Brain microvascular endothelial cell (primary cell): Measurements from ENCODE around the gene HAUS7.

Source experiments
- DNase-seq: peaks from one replicate; pipeline ENCODE4 v3.0.0-alpha.2; 2020
- H3K27ac ChIP-seq: fragments of 250-450 bp; sonication (Bioruptor Pico); 2 replicates; pipeline ENCODE4 v1.5.1; 2020; ENCODE audit warnings: mild to moderate bottlenecking, moderate library complexity
- H3K27me3 ChIP-seq: fragments of 250-450 bp; sonication (Bioruptor Pico); replicated peaks from 2 replicates; pipeline ENCODE4 v1.5.1; 2020; ENCODE audit warnings: mild to moderate bottlenecking
- H3K36me3 ChIP-seq: fragments of 250-450 bp; sonication (Bioruptor Pico); replicated peaks from 2 replicates; pipeline ENCODE4 v1.5.1; 2020; ENCODE audit warnings: mild to moderate bottlenecking
- H3K4me3 ChIP-seq: 2 replicates; pipeline ENCODE4 v1.5.1; 2011; ENCODE audit warnings: low read depth, mild to moderate bottlenecking, control low read depth, low read length, moderate library complexity
- CTCF ChIP-seq: IDR thresholded peaks from 2 replicates; pipeline ENCODE4 v1.5.1; 2011; ENCODE audit warnings: low read depth, mild to moderate bottlenecking, moderate library complexity, low read length, control low read depth, inconsistent platforms; ENCODE audit errors: missing control alignments
- in situ Hi-C: cut with HindIII; loops from 2 replicates; pipeline ENCODE4 v1.10.0; 2017; ENCODE audit warnings: low sequenced_read_pairs, low pct_ligation_motif_present

HAUS7 gene

DNA sequence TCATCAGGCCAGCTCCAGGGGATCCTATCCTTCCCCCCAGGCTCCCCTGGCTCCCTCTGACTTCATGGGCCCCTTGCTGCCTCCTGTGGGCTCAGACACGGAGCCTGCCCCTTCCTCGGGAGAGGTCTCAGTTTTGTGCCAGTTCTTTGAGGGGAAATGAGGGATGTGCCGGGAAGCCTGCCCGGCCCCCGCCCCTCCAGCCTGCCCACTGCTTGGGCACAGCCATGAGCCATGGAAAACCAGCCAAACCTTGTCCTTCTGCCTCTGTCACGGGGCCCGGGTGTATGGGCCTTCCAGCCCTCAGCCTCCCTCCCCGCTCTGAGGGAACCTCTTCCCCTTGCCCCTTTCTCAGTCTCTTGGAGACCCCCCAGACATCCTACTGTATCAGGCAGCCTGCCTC, 31.2 kb upstream of the HAUS7 start:
- Histone ChIP-seq H3K27me3 (no peaks in the 10 kb centered on the region), H3K36me3 (peaks cover 3% of the 10 kb centered on the region), H3K27ac (no peak overlapping the region), H3K4me3 (no peak overlapping the region)
- in situ Hi-C loops = no loop called here
- no peak for DNase-seq
- TF ChIP-seq CTCF = no peak

- Histone ChIP-seq H3K27ac (no peak overlapping the region), H3K27me3 (no peaks in the 10 kb centered on the region), H3K4me3 (no peak overlapping the region), H3K36me3 (peaks cover 3% of the 10 kb centered on the region)
- no peak for DNase-seq
- in situ Hi-C loops = no loop called here
- TF ChIP-seq CTCF = no peak
These were observed 30.4 kb upstream of the HAUS7 start for GRCh38 chrX:153500676-153501280.

DNA sequence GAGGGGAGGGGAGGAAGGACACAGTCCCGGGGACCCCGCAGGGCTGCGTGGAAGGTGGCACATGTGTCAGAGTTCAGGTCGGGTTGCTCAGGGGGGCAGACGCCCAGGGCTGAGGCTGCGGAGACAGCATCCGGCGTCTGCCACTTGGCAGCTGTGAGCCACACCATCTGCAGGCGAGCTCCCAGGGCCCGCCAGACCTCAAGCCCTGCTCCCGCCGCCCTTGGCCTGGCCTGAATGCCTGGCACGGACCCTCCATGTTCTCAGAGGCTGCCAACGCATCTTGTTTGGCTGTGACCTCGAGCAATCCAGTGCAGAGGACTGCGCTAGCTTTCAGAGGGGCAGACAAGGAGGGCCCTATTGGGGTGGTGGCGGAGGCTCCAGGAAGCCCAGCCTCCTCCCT, 29.5 kb upstream of the HAUS7 start:
- H3K27me3 ChIP-seq = no peaks in the 10 kb centered on the region
- H3K27ac ChIP-seq = no peak overlapping the region
- in situ Hi-C loops = no loop called here
- TF ChIP-seq CTCF = no peak
- no peak for DNase-seq
- H3K4me3 ChIP-seq = peak overlapping the region; percentile 30
- peaks cover 3% of the 10 kb centered on the region for H3K36me3 ChIP-seq

- no peak for TF ChIP-seq CTCF
- H3K36me3 ChIP-seq = no peaks in the 10 kb centered on the region
- H3K27ac ChIP-seq = no peak overlapping the region
- no peak for DNase-seq
- in situ Hi-C loops = no loop called here
- no peaks in the 10 kb centered on the region for H3K27me3 ChIP-seq
- peak overlapping the region; percentile 30 for H3K4me3 ChIP-seq
These were observed 29.0 kb upstream of the HAUS7 start for GRCh38 chrX:153499341-153499740.

DNA sequence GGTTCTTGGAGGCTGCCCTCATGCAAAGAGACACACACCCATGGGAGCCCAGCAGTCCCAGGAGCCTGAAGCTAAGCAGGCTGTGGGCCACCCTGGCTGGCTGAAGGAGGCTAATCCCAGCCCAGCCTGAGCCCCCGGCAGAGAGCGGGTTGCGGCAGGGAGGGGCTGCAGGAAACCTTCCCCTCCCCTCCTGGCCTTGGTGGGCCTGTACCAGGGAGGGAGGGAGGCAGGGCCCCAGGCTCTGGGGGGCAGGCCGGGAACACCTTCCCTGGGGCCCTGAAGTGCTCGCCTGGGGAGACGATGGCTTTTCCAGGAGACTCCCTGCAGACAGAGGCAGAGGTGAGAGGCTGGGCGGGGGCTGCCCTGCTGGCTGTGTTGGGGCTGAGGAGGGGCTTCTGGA, 28.1 kb upstream of the HAUS7 start:
- Histone ChIP-seq H3K27ac (no peak overlapping the region), H3K36me3 (no peaks in the 10 kb centered on the region), H3K4me3 (peak overlapping the region; percentile 29), H3K27me3 (no peaks in the 10 kb centered on the region)
- no peak for TF ChIP-seq CTCF
- no peak for DNase-seq
- in situ Hi-C loops = no loop called here

GRCh38 chrX:153496590-153496959, 26.2 kb upstream of the HAUS7 start:
- H3K27ac ChIP-seq = no peak overlapping the region
- H3K27me3 ChIP-seq = no peaks in the 10 kb centered on the region
- H3K36me3 ChIP-seq = no peaks in the 10 kb centered on the region
- TF ChIP-seq CTCF = no peak
- no peak for DNase-seq
- peak overlapping the region; percentile 72 for H3K4me3 ChIP-seq
- in situ Hi-C loops = no loop called here
